Kidney (tissue), 14 donors: Measurements from ENCODE around the gene NLRC5. TPM values are rescaled to one million over a fixed set of nuclear protein-coding genes. Genes with fewer than 3 reads are reported as not detected.
A peak's percentile ranks its signal among the peaks of the same experiment; 100 is the strongest.

ENCODE experiments used
- DNase-seq, 5 donors: peaks; one replicate each; pipeline ENCODE4 v3.0.0-alpha.2; 2013 to 2020
- FAIRE-seq: peaks from 2 replicates; lab custom pipeline; 2012; peaks lifted over from hg19 to GRCh38; lab: Jason Lieb, UNC
- H3K27ac ChIP-seq, 2 donors: one replicate each; pipeline ENCODE4 v1.7.0; 2013; ENCODE audit warnings: low read depth in 2 of 2, low read length in 2 of 2, inconsistent platforms in 1 of 2
- H3K27me3 ChIP-seq: one replicate; pipeline ENCODE4 v1.7.1; 2013; ENCODE audit warnings: low read length, inconsistent platforms; ENCODE audit not compliant: control insufficient read depth, insufficient read depth
- H3K36me3 ChIP-seq, 3 donors: one replicate each; pipeline versions ENCODE4 v1.7.0 to v1.7.1; 2013; ENCODE audit warnings: low read length in 3 of 3, control low read depth in 1 of 3, inconsistent platforms in 1 of 3; ENCODE audit not compliant: insufficient read depth in 3 of 3, control insufficient read depth in 2 of 3
- H3K4me1 ChIP-seq, 3 donors: one replicate each; pipeline versions ENCODE4 v1.7.0 to v1.7.1; 2013; ENCODE audit warnings: low read length in 3 of 3, inconsistent platforms in 1 of 3, low read depth in 1 of 3; ENCODE audit not compliant: control insufficient read depth in 2 of 3, insufficient read depth in 2 of 3
- H3K4me3 ChIP-seq, 3 donors: one replicate each; pipeline versions ENCODE4 v1.7.0 to v1.8.1; 2013; ENCODE audit warnings: low read length in 3 of 3, control low read depth in 1 of 3, inconsistent platforms in 1 of 3
- H3K9ac ChIP-seq, 3 donors: one replicate each; pipeline versions ENCODE4 v1.7.0 to v1.7.1; 2013; ENCODE audit warnings: low read length in 3 of 3, control low read depth in 1 of 3, inconsistent platforms in 1 of 3
- H3K9me3 ChIP-seq, 3 donors: one replicate each; pipeline versions ENCODE4 v1.7.0 to v1.7.1; 2013; ENCODE audit warnings: low read length in 3 of 3, control low read depth in 1 of 3, inconsistent platforms in 1 of 3; ENCODE audit not compliant: control insufficient read depth in 2 of 3, insufficient read depth in 1 of 3
- CTCF ChIP-seq: IDR thresholded peaks from 3 replicates; pipeline ENCODE4 v1.5.1; 2012; ENCODE audit warnings: mild to moderate bottlenecking, moderate library complexity, borderline replicate concordance; ENCODE audit not compliant: insufficient read depth; ENCODE audit errors: extremely low read depth
- intact Hi-C: fragments of 100-400 bp; cut with DNase I; formaldehyde crosslinking; loops from one replicate; pipeline ENCODE4 v1.11.1; 2022
- polyA plus RNA-seq: library from polyadenylated mRNA; stranded (reverse); fragments of 350-450 nt; fragmentation: Illumina TruSeq; extraction: RNeasy Lipid Tissue Mini Kit (QIAGEN cat#74804); gene quantifications from one replicate; pipeline ENCODE4 v1.2.3, GENCODE V29; 2014; ENCODE audit warnings: low read depth, low replicate concordance; ENCODE audit not compliant: insufficient read depth
- total RNA-seq: library from RNA; stranded (reverse); fragmentation: NEBNext Ultra II Directional; extraction: Animal tissue kit (Norgen Biotek cat#: 25700); gene quantifications from one replicate; pipeline ENCODE4 v1.2.1, GENCODE V29; 2021
- donor health status: control.
- donor health status: control.
- donor health status: control.
- donor health status: control.
- donor health status: control.
- donor health status: DM: yes; HTN: yes; CAD: no.
- donor health status: Normal renal cell carcinoma (clear cell type).

NLRC5 gene
- total and polyA plus RNA-seq, 2 donors from 2014 or later: 7.1 to 55.6 TPM

GRCh38 chr16:57115514-57116182 lies 126.3 kb downstream of the NLRC5 start:
- Histone ChIP-seq H3K9ac (no peak overlapping the region), H3K4me3 (no peak overlapping the region), H3K27me3 (no peaks in the 10 kb centered on the region), H3K9me3 (no peaks in the 10 kb centered on the region), H3K36me3 (no peaks in the 10 kb centered on the region), H3K4me1 (peaks cover 0 to 7% (median 0%) of the 10 kb centered on the region in 3 donors), H3K27ac (no peak overlapping the region)
- no peak for FAIRE-seq
- intact Hi-C loops: no loop called here
- TF ChIP-seq CTCF: no peak
- peak in 2 of 5 donors; percentile 80 to 84 for DNase-seq

GRCh38 chr16:57118461-57119084 lies 129.2 kb downstream of the NLRC5 start:
- DNase-seq (no peak), FAIRE-seq (no peak)
- Histone ChIP-seq H3K36me3 (no peaks in the 10 kb centered on the region), H3K9ac (no peak overlapping the region), H3K9me3 (no peaks in the 10 kb centered on the region), H3K27ac (no peak overlapping the region), H3K4me1 (peaks cover 0 to 4% (median 0%) of the 10 kb centered on the region in 3 donors), H3K4me3 (no peak overlapping the region), H3K27me3 (no peaks in the 10 kb centered on the region)
- intact Hi-C loops: no loop called here
- no peak for TF ChIP-seq CTCF

GRCh38 chr16:57123216-57123973 lies 134.0 kb downstream of the NLRC5 start:
- Histone ChIP-seq H3K9ac (no peak overlapping the region), H3K9me3 (no peaks in the 10 kb centered on the region), H3K36me3 (no peaks in the 10 kb centered on the region), H3K27me3 (no peaks in the 10 kb centered on the region), H3K4me3 (no peak overlapping the region), H3K27ac (no peak overlapping the region), H3K4me1 (no peaks in the 10 kb centered on the region)
- intact Hi-C loops: no loop called here
- FAIRE-seq (no peak), DNase-seq (no peak)
- no peak for TF ChIP-seq CTCF
